HG02852 (cell line): ENCODE measurements around the gene AKAP7.

ENCODE experiments used
- ATAC-seq: cut with Tn5 transposase; IDR thresholded peaks from one replicate; pipeline ENCODE4 v1.9.1; 2021; ENCODE audit warnings: mild to moderate bottlenecking, moderate library complexity; ENCODE audit not compliant: unreplicated experiment

Gene AKAP7

DNA sequence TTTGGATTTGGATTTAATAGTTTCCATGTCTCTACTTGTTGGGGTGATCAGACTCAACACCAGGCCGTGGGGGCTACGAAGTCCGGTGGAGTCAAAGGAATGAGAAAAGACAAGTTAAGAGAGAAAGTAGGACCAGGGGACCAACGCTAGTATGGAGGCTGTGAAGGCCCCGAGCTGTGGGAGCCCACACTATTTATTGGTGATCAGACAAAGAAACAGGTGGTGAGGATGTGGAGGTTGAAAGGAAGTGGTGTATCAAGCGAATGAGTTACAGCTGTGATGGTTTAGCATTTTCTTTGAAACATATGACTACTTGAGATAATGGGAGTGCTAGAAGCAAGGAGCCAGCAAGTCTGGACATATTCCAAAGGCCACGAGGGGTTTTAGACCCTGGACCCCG is 62.4 kb downstream of the AKAP7 start:
- no peak for ATAC-seq

GRCh38 chr6:131199568-131200272 is 64.5 kb downstream of the AKAP7 start:
- peak; percentile 100 for ATAC-seq

- no peak for ATAC-seq
Observed at GRCh38 chr6:131205481-131206244, 70.4 kb downstream of the AKAP7 start.

- ATAC-seq: no peak
Observed at GRCh38 chr6:131206463-131207251, 71.4 kb downstream of the AKAP7 start.

DNA sequence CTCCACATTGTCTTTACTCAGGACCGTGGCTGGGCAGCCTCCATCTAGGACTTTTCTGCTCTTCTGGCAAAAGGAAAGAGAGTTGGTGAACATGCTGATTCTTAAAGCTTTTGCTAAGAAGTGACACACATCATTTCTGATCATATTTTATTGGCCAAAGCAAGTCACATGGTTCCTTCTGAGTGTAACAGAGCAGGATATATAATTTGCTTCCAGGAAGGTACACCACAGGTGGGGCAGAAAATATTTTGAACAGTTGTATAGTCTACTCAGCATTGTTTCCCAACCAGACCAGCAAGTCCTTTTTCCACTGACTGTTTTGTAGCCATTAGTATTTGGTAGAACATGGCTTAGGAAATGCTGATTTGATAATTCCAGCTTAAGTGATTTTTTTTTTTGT is 73.5 kb downstream of the AKAP7 start:
- ATAC-seq: no peak

DNA sequence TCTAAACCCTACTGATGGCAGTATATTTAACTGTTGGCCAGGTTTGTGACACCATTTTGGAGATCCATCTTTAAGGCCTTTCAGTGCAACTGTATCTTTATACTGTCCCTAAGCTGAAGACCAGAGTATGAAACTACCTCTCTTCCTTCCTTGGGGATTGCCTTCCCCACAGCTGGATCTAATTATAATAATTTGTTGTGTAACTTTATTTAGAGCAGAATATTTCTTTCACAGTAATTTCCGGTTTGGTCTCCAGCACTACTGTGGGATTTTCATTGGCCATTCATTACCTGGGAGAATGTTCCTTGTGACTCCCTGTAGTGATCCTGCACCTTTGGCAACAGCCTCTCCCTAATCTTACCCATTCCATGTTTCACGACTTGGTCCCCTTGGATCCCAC is 75.2 kb downstream of the AKAP7 start:
- ATAC-seq: no peak

DNA sequence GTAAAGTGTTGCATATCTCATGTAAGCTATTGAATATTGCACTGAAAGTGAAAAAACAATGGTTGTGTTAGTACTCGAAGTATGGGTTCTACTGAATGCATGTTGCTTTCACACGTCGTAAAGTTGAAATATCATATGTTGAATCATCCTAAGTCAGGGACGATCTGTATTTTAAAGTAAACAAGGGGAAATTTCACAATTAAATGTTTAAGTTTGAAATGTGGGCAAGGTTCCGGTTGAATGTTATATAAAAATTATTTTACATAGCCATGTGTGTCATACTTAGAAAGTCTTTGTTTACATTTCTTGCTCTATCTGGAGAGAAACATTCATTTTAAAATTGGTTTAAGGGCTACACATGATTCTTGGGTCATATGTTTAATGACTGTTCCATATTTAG is 76.8 kb downstream of the AKAP7 start:
- no peak for ATAC-seq

GRCh38 chr6:131212913-131213312 is 77.6 kb downstream of the AKAP7 start:
- no peak for ATAC-seq

GRCh38 chr6:131213501-131213990 is 78.3 kb downstream of the AKAP7 start:
- no peak for ATAC-seq

- ATAC-seq: no peak
Observed at GRCh38 chr6:131215219-131215618, 80.0 kb downstream of the AKAP7 start.

DNA sequence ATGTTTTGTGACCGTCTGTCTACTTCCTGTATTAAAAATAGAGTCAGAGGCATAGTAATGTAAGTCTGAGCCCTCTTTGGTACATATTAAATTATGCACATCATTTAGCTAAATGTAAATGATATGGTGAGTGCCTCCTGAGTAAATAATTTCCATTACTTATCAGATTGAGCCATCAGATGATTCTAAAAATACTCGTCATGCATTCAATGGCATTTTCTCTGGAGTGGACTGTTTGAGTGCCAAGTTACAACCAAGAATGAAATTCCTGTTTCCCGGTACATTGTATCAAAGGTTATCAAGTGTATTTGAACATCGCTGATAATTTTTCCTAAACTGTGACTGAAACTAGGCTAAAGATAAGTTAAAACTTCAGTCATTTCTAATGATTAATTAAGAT is 81.0 kb downstream of the AKAP7 start:
- no peak for ATAC-seq

GRCh38 chr6:131222773-131223172 is 87.5 kb downstream of the AKAP7 start:
- ATAC-seq: no peak

- ATAC-seq: no peak
Observed at GRCh38 chr6:131223416-131223815, 88.1 kb downstream of the AKAP7 start.

DNA sequence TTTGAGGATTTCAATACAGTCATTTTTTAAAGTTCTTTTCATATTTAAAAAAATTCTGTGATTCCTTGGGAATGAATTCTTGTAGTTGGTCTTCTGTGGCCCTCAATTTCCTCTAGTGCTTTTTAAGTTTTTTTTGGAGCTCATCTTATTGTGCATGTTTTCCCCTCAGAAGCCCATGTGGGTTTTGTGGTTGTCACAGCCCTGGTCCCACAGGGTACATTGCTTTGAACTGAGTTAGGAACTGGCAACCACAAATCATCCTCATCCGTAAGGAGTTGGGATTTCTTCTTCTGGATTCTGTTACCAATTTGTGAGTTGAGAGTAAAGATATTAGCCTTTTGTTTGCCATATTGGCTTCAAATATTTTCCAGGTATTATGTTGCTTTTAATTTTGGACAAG is 89.9 kb downstream of the AKAP7 start:
- no peak for ATAC-seq

- no peak for ATAC-seq
Observed at GRCh38 chr6:131225959-131226358, 90.7 kb downstream of the AKAP7 start.

- no peak for ATAC-seq
Observed at GRCh38 chr6:131226459-131227157, 91.3 kb downstream of the AKAP7 start.

GRCh38 chr6:131227158-131227543 is 91.9 kb downstream of the AKAP7 start:
- no peak for ATAC-seq

- no peak for ATAC-seq
Observed at GRCh38 chr6:131231103-131231502, 95.8 kb downstream of the AKAP7 start.

DNA sequence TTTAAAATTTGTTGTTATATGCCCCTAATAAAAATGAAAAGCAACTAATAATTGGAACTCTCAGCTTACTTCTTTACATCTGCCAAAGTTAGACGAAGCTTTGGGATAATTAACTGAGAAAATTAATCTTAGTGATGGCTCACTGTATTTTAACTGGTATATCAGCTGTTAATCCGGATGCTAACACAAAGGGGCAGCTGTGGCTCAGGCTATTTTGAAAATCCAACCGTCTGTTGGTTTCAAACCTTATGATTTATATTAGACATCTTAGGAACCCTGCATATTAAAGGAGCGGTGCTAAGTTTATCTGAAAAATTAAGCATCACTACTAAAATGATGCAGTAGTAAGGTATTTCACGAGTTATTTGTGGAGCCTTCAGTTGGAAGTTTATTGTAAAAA is 96.6 kb downstream of the AKAP7 start:
- ATAC-seq: no peak

DNA sequence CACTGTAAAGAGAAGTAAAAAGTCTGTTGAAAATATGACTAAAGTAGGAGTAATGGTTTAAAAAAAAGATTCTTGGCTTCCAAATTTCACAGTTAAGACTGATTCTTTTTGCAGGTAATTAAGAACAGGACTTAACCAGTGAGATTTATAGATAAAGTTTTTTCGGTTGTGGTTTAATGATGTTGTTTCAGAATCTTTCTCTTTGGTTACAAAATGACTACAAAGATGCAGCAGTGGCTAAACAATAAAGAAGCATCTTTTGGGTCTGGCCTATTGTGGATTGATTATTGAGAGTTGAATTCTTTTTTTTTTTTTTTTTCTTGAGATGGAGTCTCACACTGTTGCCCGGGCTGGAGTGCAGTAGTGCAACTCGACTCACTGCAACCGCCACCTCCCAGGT is 109.7 kb downstream of the AKAP7 start:
- no peak for ATAC-seq

GRCh38 chr6:131250122-131250521 is 114.9 kb downstream of the AKAP7 start:
- ATAC-seq: peak; percentile 69
